Endothelial cell of umbilical vein (primary cell): ENCODE results near the gene CGAS. TPM values are rescaled to one million over a fixed set of nuclear protein-coding genes. Genes with fewer than 3 reads are reported as not detected.

Source experiments
- BruUV-seq: library from RNA; stranded (reverse); fragments of 400-500 nt; replicated peaks from 2 replicates; lab custom pipeline; 2021; lab: Mats Ljungman, UMichigan
- CTCF ChIA-PET: fragments of 300-600, 350-600 bp; sonication (Branson Sonifier 250); formaldehyde crosslinking; loops from one replicate; lab custom pipeline; 2021; ENCODE audit warnings: antibody characterized with exemption, inconsistent platforms; lab: Charles Lee
- POLR2A ChIA-PET: fragments of 300-600, 350-600 bp; sonication (Branson Sonifier 250); formaldehyde crosslinking; loops from one replicate; lab custom pipeline; 2021; ENCODE audit warnings: antibody characterized with exemption, inconsistent platforms; lab: Charles Lee
- DNase-seq: peaks from one replicate; pipeline ENCODE4 v3.0.0-alpha.2; 2011; ENCODE audit warnings: low read depth, low spot score
- FAIRE-seq: peaks from 2 replicates; lab custom pipeline; 2011; peaks lifted over from hg19 to GRCh38; lab: Jason Lieb, UNC
- H2AFZ ChIP-seq: 2 replicates; pipeline ENCODE4 v1.6.0; 2012; ENCODE audit warnings: low read depth, low read length, control low read depth, inconsistent platforms
- H3K27ac ChIP-seq: 2 replicates; pipeline ENCODE4 v1.5.1; 2011; ENCODE audit warnings: low read depth, mild to moderate bottlenecking, control low read depth, low read length, moderate library complexity; ENCODE audit not compliant: insufficient read depth
- H3K27me3 ChIP-seq, 2 experiments: 2 replicates each; pipeline versions ENCODE4 v1.6.0 to v1.6.1; 2011; ENCODE audit warnings: low read length in 2 of 2, mixed read lengths in 1 of 2; ENCODE audit not compliant: control insufficient read depth in 2 of 2, insufficient read depth in 2 of 2
- H3K36me3 ChIP-seq, 2 experiments: 2 replicates in 1 of 2; 3 replicates in 1 of 2; pipeline ENCODE4 v1.5.1; 2011; ENCODE audit warnings: low read length in 2 of 2, mild to moderate bottlenecking in 1 of 2, moderate library complexity in 1 of 2; ENCODE audit not compliant: control insufficient read depth in 2 of 2, insufficient read depth in 2 of 2; ENCODE audit errors: extremely low read depth in 1 of 2
- H3K4me1 ChIP-seq: 3 replicates; pipeline ENCODE4 v1.5.1; 2011; ENCODE audit warnings: mild to moderate bottlenecking, low read length; ENCODE audit not compliant: control insufficient read depth, insufficient read depth; ENCODE audit errors: extremely low read depth
- H3K4me2 ChIP-seq: 2 replicates; pipeline ENCODE4 v1.6.1; 2011; ENCODE audit warnings: low read length, control low read depth, mixed read lengths; ENCODE audit not compliant: insufficient read depth
- H3K4me3 ChIP-seq, 3 experiments: fragments of 200-600 bp in 1 of 3; sonication (generic), shearing (Covaris generic) in 1 of 3; replicated peaks in 1 of 3; 2 replicates each; pipeline ENCODE4 v1.5.1; 2011 to 2016; ENCODE audit warnings: control low read depth in 3 of 3, low read length in 3 of 3, mild to moderate bottlenecking in 2 of 3, inconsistent platforms in 1 of 3, low read depth in 1 of 3, moderate library complexity in 1 of 3; ENCODE audit not compliant: insufficient read depth in 1 of 3
- H3K79me2 ChIP-seq: 2 replicates; pipeline ENCODE4 v1.6.0; 2012; ENCODE audit warnings: low read length, inconsistent platforms; ENCODE audit not compliant: control insufficient read depth, insufficient read depth
- H3K9ac ChIP-seq: replicated peaks from 2 replicates; pipeline ENCODE3; 2011; ENCODE audit warnings: low read length, control low read depth; ENCODE audit not compliant: insufficient read depth; ENCODE audit errors: extremely low read depth
- H3K9me1 ChIP-seq: replicated peaks from 3 replicates; pipeline ENCODE4 v1.6.0; 2011; ENCODE audit warnings: mild to moderate bottlenecking, low read length; ENCODE audit not compliant: control insufficient read depth, insufficient read depth; ENCODE audit errors: extremely low read depth
- H3K9me3 ChIP-seq: replicated peaks from 2 replicates; pipeline ENCODE4 v1.5.1; 2012; ENCODE audit warnings: low read length, inconsistent platforms; ENCODE audit not compliant: control insufficient read depth, insufficient read depth
- H4K20me1 ChIP-seq: replicated peaks from 2 replicates; pipeline ENCODE3; 2011; ENCODE audit warnings: mild to moderate bottlenecking, low read length; ENCODE audit not compliant: control insufficient read depth, insufficient read depth; ENCODE audit errors: extremely low read depth
- CTCF ChIP-seq, 2 donors: IDR thresholded peaks; 1 replicate in 1 of 2; 2 replicates in 1 of 2; pipeline ENCODE4 v1.5.1; 2011; ENCODE audit warnings: low read length in 2 of 2, mild to moderate bottlenecking in 2 of 2, moderate library complexity in 2 of 2, control low read depth in 1 of 2, inconsistent platforms in 1 of 2, low read depth in 1 of 2; ENCODE audit not compliant: insufficient read depth in 1 of 2; ENCODE audit errors: extremely low read depth in 1 of 2
- EZH2 ChIP-seq: IDR thresholded peaks from 2 replicates; pipeline ENCODE4 v1.6.1; 2012; ENCODE audit warnings: borderline replicate concordance, low read depth, mild to moderate bottlenecking, moderate library complexity, low read length, inconsistent platforms; ENCODE audit not compliant: severe bottlenecking
- FOS ChIP-seq: IDR thresholded peaks from 2 replicates; pipeline ENCODE4 v1.6.1; 2011; ENCODE audit warnings: mild to moderate bottlenecking, low read length, moderate library complexity, borderline replicate concordance; ENCODE audit not compliant: insufficient read depth
- GATA2 ChIP-seq: IDR thresholded peaks from 2 replicates; pipeline ENCODE4 v1.7.0; 2011; ENCODE audit warnings: low read depth, mild to moderate bottlenecking, moderate library complexity, mixed read lengths, low read length; ENCODE audit not compliant: insufficient read length, insufficient read depth
- JUN ChIP-seq: IDR thresholded peaks from 2 replicates; pipeline ENCODE4 v1.6.1; 2011; ENCODE audit warnings: borderline replicate concordance, low read depth; ENCODE audit not compliant: insufficient read length, insufficient read depth
- MYC ChIP-seq: IDR thresholded peaks from one replicate; pipeline ENCODE4 v1.6.1; 2011; ENCODE audit warnings: mild to moderate bottlenecking, low read depth, low read length
- POLR2A ChIP-seq: IDR thresholded peaks from 2 replicates; pipeline ENCODE4 v1.6.1; 2012; ENCODE audit warnings: low read depth, mild to moderate bottlenecking, control low read depth, low read length
- POLR2AphosphoS5 ChIP-seq: IDR thresholded peaks from 2 replicates; pipeline ENCODE4 v1.6.1; 2012; ENCODE audit warnings: low read depth, mild to moderate bottlenecking, control low read depth, low read length, moderate library complexity; ENCODE audit not compliant: insufficient read depth
- dilution Hi-C: fragments of 300-500 bp; cut with MboI; formaldehyde crosslinking; loops from one replicate; pipeline ENCODE4 v1.15.0; 2019; ENCODE audit warnings: low sequenced_read_pairs; ENCODE audit not compliant: extremely low pct_ligation_motif_present
- intact Hi-C: fragments of 100-400 bp; cut with micrococcal nuclease; formaldehyde crosslinking; loops from one replicate; pipeline ENCODE4 v1.10.0; 2022
- polyA plus RNA-seq, 4 experiments: library from polyadenylated mRNA; depleted of rRNA in 3 of 4; stranded (reverse) in 3 of 4; unstranded in 1 of 4; fragments of >200 nt; gene quantifications; 2 replicates each; pipeline versions ENCODE4 v1.2.1 to v1.2.3, GENCODE V29; 2011 to 2012; ENCODE audit warnings: missing spikeins in 1 of 4
- total RNA-seq: library from RNA; stranded (reverse); gene quantifications from 2 replicates; pipeline ENCODE4 v1.2.3, GENCODE V29; 2021
- TF ChIP-seq, protein P1 (sequence below): IDR thresholded peaks from 2 replicates; pipeline ENCODE4 v1.6.1; 2011; ENCODE audit not compliant: insufficient read depth, insufficient read length

CGAS gene
- total and polyA plus RNA-seq, 2 donors (not counting 3 experiments of a cell fraction or from before 2014, with no cell fraction given) = 1.9 to 7.4 TPM

- H3K4me1 ChIP-seq = no peaks in the 10 kb centered on the region
- no peaks in the 10 kb centered on the region for H4K20me1 ChIP-seq
- TF ChIP-seq FOS (no peak), MYC (no peak), POLR2A (no peak), GATA2 (no peak), POLR2AphosphoS5 (no peak), JUN (no peak), EZH2 (no peak), CTCF (IDR thresholded peaks at IDR 0.05; ENCODE audit: extremely low read depth in 1 of 2, insufficient read depth in 1 of 2, low read depth in 1 of 2, low read length in 2 of 2) (no peak)
- TF ChIP-seq, protein P1, sequence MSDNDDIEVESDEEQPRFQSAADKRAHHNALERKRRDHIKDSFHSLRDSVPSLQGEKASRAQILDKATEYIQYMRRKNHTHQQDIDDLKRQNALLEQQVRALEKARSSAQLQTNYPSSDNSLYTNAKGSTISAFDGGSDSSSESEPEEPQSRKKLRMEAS = no peak
- POLR2A ChIA-PET = no interaction called here
- CTCF ChIA-PET = interaction anchor here (1.0 kb wide), 1 partner anchor 68 kb away, joined by 3 read pairs; no protein-coding TSS in a partner anchor
- intact Hi-C loops = no loop called here
- no peaks in the 10 kb centered on the region for H3K9me3 ChIP-seq
- H3K36me3 ChIP-seq = no peaks in the 10 kb centered on the region
- DNase-seq (peak; percentile 72), FAIRE-seq (no peak)
- H3K27ac ChIP-seq = peak within 1 kb of the TSS; percentile 35
- H3K27me3 ChIP-seq = no peaks in the 10 kb centered on the region
- TSS peak; percentile 41 for BruUV-seq
- H3K4me3 ChIP-seq = peak within 1 kb of the TSS in 1 of 3 experiments; percentile 35
- dilution Hi-C loops = no loop called here
- H2AFZ ChIP-seq = peak within 1 kb of the TSS; percentile 90
- H3K4me2 ChIP-seq = peak within 1 kb of the TSS; percentile 16
- H3K79me2 ChIP-seq = no peaks in the 10 kb centered on the region
- H3K9ac ChIP-seq = peak within 1 kb of the TSS; percentile 53
- H3K9me1 ChIP-seq = no peaks in the 10 kb centered on the region
Measured at GRCh38 chr6:73394577-73395354, 57.3 kb downstream of the CGAS start, which contains the start of gene DDX43. Gene DDX43, plus strand, starts transcription at chr6:73394828. Its CDS starts 78 bp downstream, at chr6:73394906.
